ENCODE data around the gene FOXJ3. TPM values are rescaled to one million over a fixed set of nuclear protein-coding genes. Genes with fewer than 3 reads are reported as not detected.

FOXJ3 gene
- total RNA-seq, 1 experiment from 2014 or later = 51.1 TPM

GRCh38 chr1:42146626-42147320 lies 188.3 kb downstream of the FOXJ3 start (continued):
- no peak for TF ChIP-seq SIN3A (IDR thresholded peaks at IDR 0.05; ENCODE audit: low read depth)
- no peak for TF ChIP-seq SRF (IDR thresholded peaks at IDR 0.05; ENCODE audit: low read depth)
- no peak for TF ChIP-seq ATF3 (IDR thresholded peaks at IDR 0.05)
- TF ChIP-seq RAD21 (IDR thresholded peaks at IDR 0.05; ENCODE audit: low read depth) = peak; percentile 95
- TF ChIP-seq CBX3 (IDR thresholded peaks at IDR 0.05; ENCODE audit: low read depth) = peak; percentile 75; the same call in 1 of the 2 replicates
- TF ChIP-seq CEBPB (IDR thresholded peaks at IDR 0.05; ENCODE audit: low read depth) = peak; percentile 74
- TF ChIP-seq MAX (IDR thresholded peaks at IDR 0.05) = peak; percentile 64
- TF ChIP-seq POLR2A (IDR thresholded peaks at IDR 0.05; ENCODE audit: borderline replicate concordance, extremely low read depth, insufficient read depth, insufficient read length) = no peak
- no peak for TF ChIP-seq ZBTB33 (IDR thresholded peaks at IDR 0.05; ENCODE audit: extremely low read depth, insufficient replicate concordance, low read length)
- TF ChIP-seq ZFX (IDR thresholded peaks at IDR 0.05) = no peak

- no peaks in the 10 kb centered on the region for H4K20me1 ChIP-seq (ENCODE audit: insufficient read depth)
- no peak overlapping the region for H2AFZ ChIP-seq (ENCODE audit: low read depth, low read length, poor library complexity, severe bottlenecking)
- ATAC-seq = peak; percentile 11; the same call in 1 of the 2 replicates
- H3K27ac ChIP-seq (ENCODE audit: low read depth, low read length) = no peak overlapping the region
- intact Hi-C loops (cut with micrococcal nuclease) = loop anchor here (1.0 to 10.0 kb wide), 3 partner anchors 334 to 585 kb away; no protein-coding TSS in a partner anchor
- no TSS peak for BruUV-seq (replicated peaks)
- no peaks in the 10 kb centered on the region for H3K36me3 ChIP-seq (ENCODE audit: control insufficient read depth in 1 of 2, insufficient read depth in 2 of 2, low read length in 2 of 2)
- H3K27me3 ChIP-seq (ENCODE audit: insufficient read depth, low read length) = no peaks in the 10 kb centered on the region
- H3K9ac ChIP-seq (ENCODE audit: low read length) = no peak overlapping the region
- ChIA-PET RAD21 (ENCODE audit: low non-redundant PET in 1 of 2, low total read pairs in 2 of 2, uncharacterized antibody in 2 of 2, unreplicated experiment in 2 of 2) (no interaction called here), CTCF (interaction anchor here (2.2 kb wide), 1 partner anchor 28 kb away, joined by 21 read pairs; no protein-coding TSS in a partner anchor), POLR2A (no interaction called here)
- H3K9me3 ChIP-seq (ENCODE audit: control insufficient read depth in 1 of 2, insufficient read depth in 1 of 2, low read depth in 1 of 2, low read length in 2 of 2) = no peaks in the 10 kb centered on the region
- DNase-seq (ENCODE audit: low read depth, low spot score) = no peak
- no peak for TF ChIP-seq EGR1 (IDR thresholded peaks at IDR 0.05; ENCODE audit: low read depth)
- TF ChIP-seq SP1 (IDR thresholded peaks at IDR 0.05; ENCODE audit: low read depth) = no peak
- TF ChIP-seq ZFX (IDR thresholded peaks at IDR 0.05) = no peak
- TF ChIP-seq ATF3 (IDR thresholded peaks at IDR 0.05) = no peak
- no peak for TF ChIP-seq ZNF274 (IDR thresholded peaks at IDR 0.05; ENCODE audit: low read depth, low read length)
- no peak for TF ChIP-seq SIN3A (IDR thresholded peaks at IDR 0.05; ENCODE audit: low read depth)
- no peak for TF ChIP-seq CBX3 (IDR thresholded peaks at IDR 0.05; ENCODE audit: low read depth)
- no peak for TF ChIP-seq POLR2A (IDR thresholded peaks at IDR 0.05; ENCODE audit: borderline replicate concordance, extremely low read depth, insufficient read depth, insufficient read length)
- TF ChIP-seq CEBPB (IDR thresholded peaks at IDR 0.05; ENCODE audit: low read depth) = no peak
- no peaks in the 10 kb centered on the region for H3K79me2 ChIP-seq (ENCODE audit: insufficient read depth, low read length)
- H3K4me2 ChIP-seq (ENCODE audit: low read length) = no peak overlapping the region
- peaks cover 0 to 8% of the 10 kb centered on the region in 2 experiments; a peak in 1 of 4 replicates for H3K4me1 ChIP-seq (ENCODE audit: control insufficient read depth in 1 of 2, insufficient read depth in 2 of 2, low read length in 2 of 2)
- H3K4me3 ChIP-seq (replicated peaks in 1 of 2; ENCODE audit: low read depth in 1 of 2, low read length in 2 of 2) = no peak overlapping the region
- H3K9me2 ChIP-seq (ENCODE audit: insufficient read depth) = no peaks in the 10 kb centered on the region
These were observed 189.0 kb downstream of the FOXJ3 start for GRCh38 chr1:42145764-42146625.
